Fibroblast of skin of scalp (primary cell): Measurements from ENCODE around the gene JUP.

Experiments used
- DNase-seq: peaks from one replicate; pipeline ENCODE4 v3.0.0-alpha.2; 2013

Gene JUP

DNA sequence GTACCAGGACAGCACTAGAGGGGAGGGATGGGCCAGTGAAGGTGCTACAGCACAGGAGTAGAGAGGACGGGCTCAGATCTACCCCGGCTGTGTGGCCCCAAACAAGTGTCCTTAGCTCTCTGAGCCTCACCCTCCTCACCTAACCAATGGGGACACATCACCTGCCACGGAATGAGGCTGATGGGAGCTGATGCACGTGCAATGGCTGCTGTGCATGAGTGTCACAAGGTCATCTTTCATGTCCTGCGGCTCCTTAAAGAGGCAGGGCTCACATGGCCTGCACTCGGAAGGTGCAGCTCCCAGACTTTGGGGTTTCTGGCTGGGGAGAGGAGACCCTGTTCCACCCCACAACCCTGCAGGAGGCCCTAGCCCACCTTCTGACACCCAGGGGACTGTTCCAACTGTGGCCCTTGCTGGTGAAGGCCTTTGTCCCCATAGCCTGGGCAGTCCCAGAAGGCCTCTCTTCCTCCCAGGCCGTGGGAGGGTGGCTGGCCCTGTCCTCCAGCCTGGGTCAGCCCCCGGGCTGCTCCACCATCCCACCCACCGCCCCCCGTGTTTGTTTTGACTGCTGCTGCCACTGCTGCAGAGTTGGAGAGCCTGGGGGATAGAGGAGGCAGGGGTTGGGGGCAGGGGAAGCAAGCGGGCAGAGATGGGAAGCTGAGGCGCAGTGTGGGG, 62.6 kb downstream of the JUP start:
- DNase-seq: no peak

DNA sequence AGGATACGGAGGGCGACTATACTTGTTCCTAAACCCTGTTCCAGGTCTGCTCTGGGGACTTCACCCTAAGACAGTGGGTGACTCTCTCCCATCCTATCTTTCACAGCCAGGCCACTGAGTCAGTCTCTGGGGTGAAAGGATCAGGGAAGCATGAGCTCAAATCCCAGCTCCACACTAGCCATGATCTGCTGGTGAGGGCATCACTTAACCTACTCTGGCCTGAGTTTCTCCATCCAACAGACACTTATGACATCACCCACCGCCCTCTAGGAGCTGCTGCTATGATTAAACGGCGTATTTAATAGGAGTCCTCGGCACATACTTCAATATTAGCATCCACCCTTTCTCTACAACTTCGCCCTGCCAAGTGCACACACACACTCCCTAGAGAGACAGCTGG, 64.3 kb downstream of the JUP start:
- DNase-seq: no peak

GRCh38 chr17:41718287-41718645, 68.2 kb downstream of the JUP start:
- no peak for DNase-seq

- no peak for DNase-seq
Measured at GRCh38 chr17:41717408-41718286, 68.9 kb downstream of the JUP start.

DNA sequence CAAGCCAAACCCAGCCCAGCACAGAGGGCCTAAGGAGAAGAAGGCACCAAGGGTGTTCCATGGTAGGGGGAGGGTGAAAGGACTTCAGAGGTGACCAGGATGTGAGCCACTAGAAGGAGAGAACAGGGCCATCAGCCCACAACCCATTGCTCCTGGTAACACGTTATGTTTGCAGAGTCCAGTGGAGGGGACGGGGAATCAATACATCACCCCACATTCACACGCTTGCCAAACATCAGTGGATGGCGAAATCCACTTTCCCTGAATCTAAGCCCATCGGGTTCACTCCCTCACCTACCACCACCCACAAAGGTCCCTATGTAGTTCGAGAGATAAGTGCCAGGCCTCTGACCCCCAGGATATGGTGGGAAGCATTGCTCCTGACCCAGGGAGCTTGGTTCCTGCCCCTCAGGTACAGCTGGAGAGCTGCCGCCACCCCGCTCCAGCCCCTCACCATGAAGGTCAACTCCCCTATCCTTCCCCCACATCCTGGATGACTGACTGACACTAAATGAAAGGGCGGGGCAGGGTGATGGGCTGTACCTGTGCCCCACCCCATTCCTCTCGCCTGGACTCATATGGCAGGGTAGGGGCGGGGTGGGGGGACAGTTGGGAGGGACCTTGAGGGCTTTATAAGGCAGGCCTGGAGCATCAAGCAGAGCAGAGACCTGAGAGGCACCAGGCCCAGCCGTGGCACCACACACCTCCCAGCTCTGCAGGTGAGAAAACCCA, 74.7 kb downstream of the JUP start, which contains the start of gene GAST:
GAST (plus strand) TSS at position 663 of the 732 bp plus-strand sequence. CDS start 3,106 bp downstream, outside the sequence.
- DNase-seq: no peak

GRCh38 chr17:41710472-41711090, 75.9 kb downstream of the JUP start:
- peak; percentile 51 for DNase-seq

GRCh38 chr17:41707803-41708669, 78.5 kb downstream of the JUP start:
- DNase-seq: no peak

DNA sequence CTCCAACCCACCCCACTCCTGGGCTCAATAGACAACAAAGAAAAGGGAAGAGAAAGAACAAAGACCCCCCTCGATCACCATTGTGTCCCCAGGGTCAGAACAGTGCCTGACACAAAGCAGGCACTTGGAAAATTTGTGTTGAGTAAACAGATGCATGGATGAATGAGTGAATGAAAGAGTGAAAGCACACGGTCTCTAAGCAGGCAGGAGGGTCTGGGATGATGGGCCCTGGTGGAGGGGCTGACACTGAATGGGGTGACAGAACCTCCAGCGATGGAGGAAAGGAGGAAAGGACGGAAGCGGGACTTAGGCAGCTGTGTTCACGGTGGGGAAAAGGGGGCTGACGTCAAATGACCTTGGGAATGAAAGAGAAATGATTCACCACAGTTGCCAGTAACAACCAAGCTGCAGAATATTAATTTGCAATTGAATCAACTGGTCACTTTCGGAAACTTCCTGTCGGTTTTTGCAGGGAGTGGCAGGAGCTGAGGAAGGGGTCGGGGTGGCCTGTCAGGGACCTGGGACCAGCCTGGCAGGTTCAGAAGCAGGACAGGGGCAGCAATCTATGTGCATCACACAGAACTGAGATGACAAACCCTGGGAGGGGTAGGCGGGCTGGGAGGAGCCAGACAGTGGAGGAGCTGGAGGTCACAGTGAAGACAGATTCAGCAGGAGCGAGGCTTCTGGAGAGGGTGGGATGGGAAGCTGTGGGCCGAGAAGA, 81.1 kb downstream of the JUP start:
- no peak for DNase-seq
